ENCODE measurements around the gene C1orf159. TPM values are rescaled to one million over a fixed set of nuclear protein-coding genes. Genes with fewer than 3 reads are reported as not detected.

The C1orf159 gene
- total and polyA plus RNA-seq, 9 of the 15 experiments (the other 6 are each of a cell fraction or from before 2014, with no cell fraction given), result 0.28 to 54.9 (median 10.6) TPM

Other genes with a start within 250 kb of the C1orf159 start
Only the 7 nearest of the 24 such genes appear.
- 58.3 and 70.7 TPM in 2 replicates for gene ISG15, start 102.6 kb downstream of the C1orf159 start, total RNA-seq (2014; rRNA removed)
- 0.40 and 0.54 TPM in 2 replicates for gene ISG15, start 102.6 kb downstream of the C1orf159 start, total RNA-seq (2014; rRNA removed; fragmentation: Illumina TruSeq; extraction: Trizol)
- gene ISG15, start 102.6 kb downstream of the C1orf159 start, total RNA-seq (2015; rRNA removed; fragmentation: Illumina TruSeq; extraction: Trizol), result 10.8 and 11.6 TPM in 2 replicates
- 31.1 and 32.5 TPM in 2 replicates for gene ISG15, start 102.6 kb downstream of the C1orf159 start, total RNA-seq (2021)
- 14.5 and 15.7 TPM in 2 replicates for gene ISG15, start 102.6 kb downstream of the C1orf159 start, polyA plus RNA-seq (2011; rRNA removed)
- gene ISG15, start 102.6 kb downstream of the C1orf159 start, polyA plus RNA-seq (2014; fragmentation: Illumina TruSeq; extraction: Trizol), result 2.6 and 12.8 TPM in 2 replicates
- gene ISG15, start 102.6 kb downstream of the C1orf159 start, polyA plus RNA-seq (2014; fragmentation: Nextera tagmentation; extraction: Ambion mirVana), result 10 to 100 TPM in 1 of 2 experiments, 1 to 10 TPM in 1; 7.2 to 12.2 TPM
- 50.8 and 56.1 TPM in 2 replicates for gene ISG15, start 102.6 kb downstream of the C1orf159 start, polyA plus RNA-seq (2014; rRNA removed)
- 29.5 and 37.2 TPM in 2 replicates for gene AGRN, start 96.0 kb downstream of the C1orf159 start, total RNA-seq (2014; rRNA removed)
- 4.5 and 4.9 TPM in 2 replicates for gene AGRN, start 96.0 kb downstream of the C1orf159 start, total RNA-seq (2014; rRNA removed; fragmentation: Illumina TruSeq; extraction: Trizol)
- 12.0 and 13.2 TPM in 2 replicates for gene AGRN, start 96.0 kb downstream of the C1orf159 start, total RNA-seq (2015; rRNA removed; fragmentation: Illumina TruSeq; extraction: Trizol)
- gene AGRN, start 96.0 kb downstream of the C1orf159 start, total RNA-seq (2021), result 89.7 and 111 TPM in 2 replicates
- gene AGRN, start 96.0 kb downstream of the C1orf159 start, polyA plus RNA-seq (2011; rRNA removed), result 18.1 and 39.0 TPM in 2 replicates
- 19.2 and 34.8 TPM in 2 replicates for gene AGRN, start 96.0 kb downstream of the C1orf159 start, polyA plus RNA-seq (2014; fragmentation: Illumina TruSeq; extraction: Trizol)
- under 1 TPM; 0.04 to 0.06 TPM for gene AGRN, start 96.0 kb downstream of the C1orf159 start, polyA plus RNA-seq (2014; fragmentation: Nextera tagmentation; extraction: Ambion mirVana)
- gene AGRN, start 96.0 kb downstream of the C1orf159 start, polyA plus RNA-seq (2014; rRNA removed), result 49.3 and 67.7 TPM in 2 replicates
- gene RNF223, start 41.8 kb downstream of the C1orf159 start, total RNA-seq (2014; rRNA removed), result 0.32 TPM in 1 of 2 replicates, not detected in the other
- gene RNF223, start 41.8 kb downstream of the C1orf159 start, total RNA-seq (2014; rRNA removed; fragmentation: Illumina TruSeq; extraction: Trizol), result not detected in 2 replicates
- not detected in 2 replicates for gene RNF223, start 41.8 kb downstream of the C1orf159 start, total RNA-seq (2015; rRNA removed; fragmentation: Illumina TruSeq; extraction: Trizol)
- not detected in 2 replicates for gene RNF223, start 41.8 kb downstream of the C1orf159 start, total RNA-seq (2021)
- gene RNF223, start 41.8 kb downstream of the C1orf159 start, polyA plus RNA-seq (2011; rRNA removed), result 0.04 TPM in 2 replicates
- gene RNF223, start 41.8 kb downstream of the C1orf159 start, polyA plus RNA-seq (2014; fragmentation: Illumina TruSeq; extraction: Trizol), result not detected in 2 replicates
- gene RNF223, start 41.8 kb downstream of the C1orf159 start, polyA plus RNA-seq (2014; fragmentation: Nextera tagmentation; extraction: Ambion mirVana), result not detected
- gene RNF223, start 41.8 kb downstream of the C1orf159 start, polyA plus RNA-seq (2014; rRNA removed), result not detected in 2 replicates
- gene TTLL10, start 57.8 kb upstream of the C1orf159 start, total RNA-seq (2014; rRNA removed), result not detected in 2 replicates
- gene TTLL10, start 57.8 kb upstream of the C1orf159 start, total RNA-seq (2014; rRNA removed; fragmentation: Illumina TruSeq; extraction: Trizol), result not detected in 2 replicates
- not detected in 2 replicates for gene TTLL10, start 57.8 kb upstream of the C1orf159 start, total RNA-seq (2015; rRNA removed; fragmentation: Illumina TruSeq; extraction: Trizol)
- not detected in 2 replicates for gene TTLL10, start 57.8 kb upstream of the C1orf159 start, total RNA-seq (2021)
- not detected in 2 replicates for gene TTLL10, start 57.8 kb upstream of the C1orf159 start, polyA plus RNA-seq (2011; rRNA removed)
- not detected in 2 replicates for gene TTLL10, start 57.8 kb upstream of the C1orf159 start, polyA plus RNA-seq (2014; fragmentation: Illumina TruSeq; extraction: Trizol)
- not detected for gene TTLL10, start 57.8 kb upstream of the C1orf159 start, polyA plus RNA-seq (2014; fragmentation: Nextera tagmentation; extraction: Ambion mirVana)
- not detected in 2 replicates for gene TTLL10, start 57.8 kb upstream of the C1orf159 start, polyA plus RNA-seq (2014; rRNA removed)
- gene TNFRSF18, start 90.5 kb upstream of the C1orf159 start, total RNA-seq (2014; rRNA removed), result not detected in 2 replicates
- not detected in 2 replicates for gene TNFRSF18, start 90.5 kb upstream of the C1orf159 start, total RNA-seq (2014; rRNA removed; fragmentation: Illumina TruSeq; extraction: Trizol)
- not detected in 2 replicates for gene TNFRSF18, start 90.5 kb upstream of the C1orf159 start, total RNA-seq (2015; rRNA removed; fragmentation: Illumina TruSeq; extraction: Trizol)
- 0.27 TPM in 1 of 2 replicates, not detected in the other for gene TNFRSF18, start 90.5 kb upstream of the C1orf159 start, total RNA-seq (2021)
- not detected in 2 replicates for gene TNFRSF18, start 90.5 kb upstream of the C1orf159 start, polyA plus RNA-seq (2011; rRNA removed)
- gene TNFRSF18, start 90.5 kb upstream of the C1orf159 start, polyA plus RNA-seq (2014; fragmentation: Illumina TruSeq; extraction: Trizol), result not detected in 2 replicates
- not detected for gene TNFRSF18, start 90.5 kb upstream of the C1orf159 start, polyA plus RNA-seq (2014; fragmentation: Nextera tagmentation; extraction: Ambion mirVana)
- 0.24 TPM in 1 of 2 replicates, not detected in the other for gene TNFRSF18, start 90.5 kb upstream of the C1orf159 start, polyA plus RNA-seq (2014; rRNA removed)
- gene TNFRSF4, start 98.1 kb upstream of the C1orf159 start, total RNA-seq (2014; rRNA removed), result 0.23 TPM in 1 of 2 replicates, not detected in the other
- gene TNFRSF4, start 98.1 kb upstream of the C1orf159 start, total RNA-seq (2014; rRNA removed; fragmentation: Illumina TruSeq; extraction: Trizol), result not detected in 2 replicates
- 0.07 TPM in 1 of 2 replicates, not detected in the other for gene TNFRSF4, start 98.1 kb upstream of the C1orf159 start, total RNA-seq (2015; rRNA removed; fragmentation: Illumina TruSeq; extraction: Trizol)
- gene TNFRSF4, start 98.1 kb upstream of the C1orf159 start, total RNA-seq (2021), result 0.44 and 0.47 TPM in 2 replicates
- gene TNFRSF4, start 98.1 kb upstream of the C1orf159 start, polyA plus RNA-seq (2011; rRNA removed), result 0.08 TPM in 1 of 2 replicates, not detected in the other
- not detected in 2 replicates for gene TNFRSF4, start 98.1 kb upstream of the C1orf159 start, polyA plus RNA-seq (2014; fragmentation: Illumina TruSeq; extraction: Trizol)
- gene TNFRSF4, start 98.1 kb upstream of the C1orf159 start, polyA plus RNA-seq (2014; fragmentation: Nextera tagmentation; extraction: Ambion mirVana), result not detected
- 0.16 TPM in 1 of 2 replicates, not detected in the other for gene TNFRSF4, start 98.1 kb upstream of the C1orf159 start, polyA plus RNA-seq (2014; rRNA removed)
- gene SDF4, start 115.9 kb upstream of the C1orf159 start, total RNA-seq (2014; rRNA removed), result 82.6 and 118 TPM in 2 replicates
- gene SDF4, start 115.9 kb upstream of the C1orf159 start, total RNA-seq (2014; rRNA removed; fragmentation: Illumina TruSeq; extraction: Trizol), result 18.1 and 30.3 TPM in 2 replicates
- 62.2 and 65.2 TPM in 2 replicates for gene SDF4, start 115.9 kb upstream of the C1orf159 start, total RNA-seq (2015; rRNA removed; fragmentation: Illumina TruSeq; extraction: Trizol)
- 152 and 160 TPM in 2 replicates for gene SDF4, start 115.9 kb upstream of the C1orf159 start, total RNA-seq (2021)
- gene SDF4, start 115.9 kb upstream of the C1orf159 start, polyA plus RNA-seq (2011; rRNA removed), result 43.8 and 77.2 TPM in 2 replicates
- 66.0 and 88.1 TPM in 2 replicates for gene SDF4, start 115.9 kb upstream of the C1orf159 start, polyA plus RNA-seq (2014; fragmentation: Illumina TruSeq; extraction: Trizol)
- 1 to 10 TPM in 1 of 2 experiments, under 1 TPM in 1; 0.35 to 4.9 TPM for gene SDF4, start 115.9 kb upstream of the C1orf159 start, polyA plus RNA-seq (2014; fragmentation: Nextera tagmentation; extraction: Ambion mirVana)
- 93.4 and 101 TPM in 2 replicates for gene SDF4, start 115.9 kb upstream of the C1orf159 start, polyA plus RNA-seq (2014; rRNA removed)